Upper lobe of right lung (tissue), 1 donor: ENCODE measurements around the gene ANKRD27. TPM values are rescaled to one million over a fixed set of nuclear protein-coding genes. Genes with fewer than 3 reads are reported as not detected.
"Not testable (repeated sequence)": the region's sequence is repeated elsewhere in the genome, so short reads cannot be mapped to it uniquely, and the experiment has no call there.

Experiments used
- ATAC-seq: fragments of 200-7000 bp; cut with Tn5 transposase; one replicate; pipeline ENCODE4 v1.9.1; 2020; ENCODE audit warnings: mild to moderate bottlenecking, moderate library complexity
- DNase-seq: peaks from one replicate; pipeline ENCODE4 v3.0.0-alpha.2; 2020
- H3K27ac ChIP-seq: fragments of 200-600 bp; one replicate; pipeline ENCODE4 v1.8.0; 2022
- H3K27me3 ChIP-seq: fragments of 200-600 bp; one replicate; pipeline ENCODE4 v1.8.0; 2022; ENCODE audit warnings: mild to moderate bottlenecking
- H3K36me3 ChIP-seq: fragments of 200-600 bp; one replicate; pipeline ENCODE4 v1.8.0; 2022
- H3K4me1 ChIP-seq: fragments of 200-600 bp; one replicate; pipeline ENCODE4 v1.8.0; 2022
- H3K4me3 ChIP-seq: fragments of 200-600 bp; one replicate; pipeline ENCODE4 v1.8.0; 2022; ENCODE audit warnings: mild to moderate bottlenecking
- H3K9me3 ChIP-seq: fragments of 200-600 bp; one replicate; pipeline ENCODE4 v1.8.0; 2022
- intact Hi-C: fragments of 100-400 bp; cut with DNase I; formaldehyde crosslinking; loops from one replicate; pipeline ENCODE4 v1.11.0; 2022
- total RNA-seq: library from RNA; stranded (reverse); fragmentation: NEBNext Ultra II Directional; extraction: Animal tissue kit (Norgen Biotek cat#: 25700); gene quantifications from one replicate; pipeline ENCODE4 v1.2.1, GENCODE V29; 2021
- TF ChIP-seq, protein P1 (sequence below): fragments of 200-600 bp; IDR thresholded peaks from one replicate; pipeline ENCODE4 v1.8.0; 2022; ENCODE audit warnings: antibody characterized with exemption
- donor health status: DM: no; HTN: yes; CAD: no; lungs with severe emphysema.

Gene ANKRD27
- total RNA-seq, 1 donor from 2014 or later, result 35.6 TPM

DNA sequence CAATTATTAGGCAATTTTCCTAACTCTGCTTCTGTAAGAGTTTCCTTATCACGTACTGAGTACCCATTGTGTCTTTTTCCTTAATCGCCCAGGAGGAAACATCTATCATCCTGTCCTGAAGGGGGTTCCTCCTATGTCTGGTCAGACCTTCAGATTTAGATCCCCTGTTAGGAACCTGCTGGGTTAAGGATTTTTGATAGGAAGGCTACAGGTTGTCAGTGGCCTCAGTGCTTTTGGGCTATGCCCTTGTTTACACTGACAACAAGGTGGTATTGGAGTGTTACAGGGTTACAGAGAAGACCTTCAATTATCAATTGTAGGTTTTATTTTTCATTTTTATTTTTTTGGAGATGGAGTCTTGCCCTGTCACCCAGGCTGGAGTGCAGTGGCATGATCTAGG, 19.9 kb upstream of the ANKRD27 start:
- H3K9me3 ChIP-seq, H3K27me3 ChIP-seq, ATAC-seq, intact Hi-C loops, H3K36me3 ChIP-seq, DNase-seq, H3K27ac ChIP-seq: not testable (repeated sequence)
- peak overlapping the region; percentile 78 for H3K4me3 ChIP-seq
- peaks cover 54% of the 10 kb centered on the region for H3K4me1 ChIP-seq

DNA sequence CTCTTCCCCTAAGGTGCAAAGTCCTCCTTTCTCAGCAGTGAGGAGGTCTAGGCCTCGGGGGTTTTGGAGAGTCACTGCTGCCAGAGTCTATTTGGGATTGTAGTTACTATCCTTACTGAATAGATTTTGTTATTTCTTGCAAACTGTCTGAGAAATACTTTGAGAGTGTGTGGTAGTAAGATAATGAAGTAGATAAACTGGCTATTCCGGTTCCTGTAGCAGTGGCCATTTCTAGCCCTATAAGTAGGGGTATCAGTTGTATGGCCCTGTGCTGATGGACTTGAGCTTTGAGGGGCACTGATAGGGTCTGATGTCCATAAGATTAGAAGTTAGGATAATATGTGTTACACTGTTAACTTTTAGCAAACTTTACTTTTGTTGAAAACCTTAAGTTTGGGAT, 19.3 kb upstream of the ANKRD27 start:
- H3K4me3 ChIP-seq, result peak overlapping the region; percentile 78
- H3K9me3 ChIP-seq, ATAC-seq, H3K27me3 ChIP-seq, DNase-seq, intact Hi-C loops, H3K27ac ChIP-seq, H3K36me3 ChIP-seq: not testable (repeated sequence)
- H3K4me1 ChIP-seq, result peaks cover 54% of the 10 kb centered on the region

DNA sequence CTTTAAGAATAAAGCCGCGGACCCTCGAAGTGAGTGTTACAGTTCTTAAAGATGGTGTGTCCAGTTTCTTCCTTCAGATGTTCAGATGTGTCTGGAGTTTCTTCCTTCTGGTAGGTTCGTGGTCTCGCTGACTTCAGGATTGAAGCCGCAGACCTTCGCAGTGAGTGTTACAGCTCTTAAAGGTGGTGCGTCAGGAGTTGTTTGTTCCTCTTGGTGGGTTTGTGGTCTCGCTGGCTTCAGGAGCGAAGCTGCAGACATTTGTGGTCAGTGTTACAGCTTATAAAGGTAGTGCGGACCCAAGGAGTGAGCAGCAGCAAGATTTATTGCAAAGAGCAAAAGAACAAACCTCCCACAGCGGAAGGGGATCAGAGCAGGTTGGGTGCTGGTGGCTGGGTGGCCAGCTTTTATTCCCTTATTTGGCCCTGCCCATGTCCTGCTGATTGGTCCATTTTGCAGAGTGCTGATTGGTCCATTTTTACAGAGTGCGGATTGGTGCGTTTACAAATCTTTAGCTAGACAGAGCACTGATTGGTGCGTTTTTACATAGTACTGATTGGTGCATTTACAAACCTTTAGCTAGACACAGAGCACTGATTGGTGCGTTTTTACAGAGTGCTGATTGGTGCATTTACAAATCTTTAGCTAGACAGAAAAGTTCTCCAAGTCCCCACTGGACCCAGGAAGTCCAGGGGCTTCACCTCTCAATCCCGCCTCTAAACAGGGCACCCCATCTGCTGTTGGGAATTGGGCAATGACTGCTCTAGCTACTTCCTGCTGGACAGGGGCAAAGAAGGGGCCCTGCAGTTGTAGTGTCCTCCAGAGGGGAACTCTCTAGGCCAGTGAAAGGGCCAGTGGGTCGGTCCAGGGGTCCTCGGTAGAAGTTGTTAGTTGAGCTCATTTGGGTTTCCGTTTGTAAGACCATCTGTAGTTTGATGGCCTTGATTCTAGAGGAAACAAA, 18.4 kb upstream of the ANKRD27 start:
- peaks cover 54% of the 10 kb centered on the region for H3K4me1 ChIP-seq
- peak overlapping the region; percentile 78 for H3K4me3 ChIP-seq
- ATAC-seq, intact Hi-C loops, H3K36me3 ChIP-seq, H3K27me3 ChIP-seq, H3K27ac ChIP-seq, DNase-seq, H3K9me3 ChIP-seq: not testable (repeated sequence)

DNA sequence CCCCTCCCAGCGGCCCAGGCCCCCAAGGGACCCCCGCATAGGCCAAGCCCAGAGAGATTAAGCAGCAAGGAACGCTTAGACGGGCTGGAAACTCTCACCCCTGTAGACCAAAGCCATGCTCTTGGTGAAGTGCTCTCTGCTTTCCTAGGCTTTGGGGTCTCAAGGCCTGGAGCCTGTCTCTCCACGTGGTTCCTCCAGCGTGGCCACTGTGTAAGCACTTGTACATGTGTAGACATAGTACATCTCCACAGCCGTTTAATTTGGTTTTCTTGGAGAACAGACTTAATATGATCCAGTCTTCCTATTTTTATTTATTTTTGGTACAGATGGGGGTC, 17.7 kb upstream of the ANKRD27 start:
- peak overlapping the region; percentile 88 for H3K27ac ChIP-seq
- H3K4me1 ChIP-seq, result peaks cover 54% of the 10 kb centered on the region
- peak; percentile 1 for ATAC-seq

DNA sequence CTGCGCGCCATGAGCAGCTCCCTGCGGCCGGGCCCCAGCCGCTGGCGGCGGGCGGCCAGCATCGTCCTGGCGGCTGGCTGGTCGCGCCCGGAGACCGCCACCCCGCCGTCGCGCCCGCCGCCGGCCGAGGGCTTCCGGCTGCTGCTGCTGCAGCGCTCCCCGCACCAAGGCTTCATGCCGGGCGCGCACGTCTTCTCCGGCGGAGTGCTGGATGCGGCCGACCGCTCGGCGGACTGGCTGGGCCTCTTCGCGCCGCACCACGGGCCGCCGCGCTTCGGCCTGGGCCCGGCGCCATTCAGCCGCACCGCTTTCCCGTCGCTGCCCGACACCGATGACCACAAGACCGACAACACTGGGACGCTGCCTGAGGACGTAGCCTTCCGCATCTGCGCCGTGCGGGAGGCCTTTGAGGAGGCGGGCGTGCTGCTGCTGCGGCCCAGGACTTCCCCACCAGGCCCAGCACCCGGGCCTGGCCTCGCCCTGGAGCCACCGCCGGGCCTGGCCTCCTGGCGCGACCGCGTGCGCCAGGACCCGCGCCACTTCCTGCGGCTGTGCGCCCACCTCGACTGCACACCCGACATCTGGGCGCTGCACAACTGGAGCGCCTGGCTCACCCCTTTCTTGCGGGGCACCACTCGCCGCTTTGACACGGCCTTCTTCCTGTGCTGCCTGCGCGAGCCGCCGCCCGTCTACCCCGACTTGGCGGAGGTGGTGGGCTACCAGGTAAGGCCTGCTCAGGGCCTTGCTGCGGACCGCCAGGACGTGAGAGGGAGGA, 17.2 kb upstream of the ANKRD27 start:
- Histone ChIP-seq H3K27ac (peak overlapping the region; percentile 88), H3K36me3 (no peaks in the 10 kb centered on the region), H3K4me3 (peak overlapping the region; percentile 78), H3K4me1 (peaks cover 54% of the 10 kb centered on the region), H3K9me3 (no peaks in the 10 kb centered on the region), H3K27me3 (no peaks in the 10 kb centered on the region)
- intact Hi-C loops, result no loop called here
- DNase-seq (peak; percentile 89), ATAC-seq (peak; percentile 90)
- TF ChIP-seq, protein P1, sequence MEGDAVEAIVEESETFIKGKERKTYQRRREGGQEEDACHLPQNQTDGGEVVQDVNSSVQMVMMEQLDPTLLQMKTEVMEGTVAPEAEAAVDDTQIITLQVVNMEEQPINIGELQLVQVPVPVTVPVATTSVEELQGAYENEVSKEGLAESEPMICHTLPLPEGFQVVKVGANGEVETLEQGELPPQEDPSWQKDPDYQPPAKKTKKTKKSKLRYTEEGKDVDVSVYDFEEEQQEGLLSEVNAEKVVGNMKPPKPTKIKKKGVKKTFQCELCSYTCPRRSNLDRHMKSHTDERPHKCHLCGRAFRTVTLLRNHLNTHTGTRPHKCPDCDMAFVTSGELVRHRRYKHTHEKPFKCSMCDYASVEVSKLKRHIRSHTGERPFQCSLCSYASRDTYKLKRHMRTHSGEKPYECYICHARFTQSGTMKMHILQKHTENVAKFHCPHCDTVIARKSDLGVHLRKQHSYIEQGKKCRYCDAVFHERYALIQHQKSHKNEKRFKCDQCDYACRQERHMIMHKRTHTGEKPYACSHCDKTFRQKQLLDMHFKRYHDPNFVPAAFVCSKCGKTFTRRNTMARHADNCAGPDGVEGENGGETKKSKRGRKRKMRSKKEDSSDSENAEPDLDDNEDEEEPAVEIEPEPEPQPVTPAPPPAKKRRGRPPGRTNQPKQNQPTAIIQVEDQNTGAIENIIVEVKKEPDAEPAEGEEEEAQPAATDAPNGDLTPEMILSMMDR, result no peak

More for the DNA sequence above, 17.7 kb upstream of the ANKRD27 start:
- intact Hi-C loops, result no loop called here
- H3K4me3 ChIP-seq, result peak overlapping the region; percentile 78
- no peaks in the 10 kb centered on the region for H3K27me3 ChIP-seq
- no peaks in the 10 kb centered on the region for H3K9me3 ChIP-seq
- TF ChIP-seq, protein P1, result no peak
- H3K36me3 ChIP-seq, result no peaks in the 10 kb centered on the region
- no peak for DNase-seq

DNA sequence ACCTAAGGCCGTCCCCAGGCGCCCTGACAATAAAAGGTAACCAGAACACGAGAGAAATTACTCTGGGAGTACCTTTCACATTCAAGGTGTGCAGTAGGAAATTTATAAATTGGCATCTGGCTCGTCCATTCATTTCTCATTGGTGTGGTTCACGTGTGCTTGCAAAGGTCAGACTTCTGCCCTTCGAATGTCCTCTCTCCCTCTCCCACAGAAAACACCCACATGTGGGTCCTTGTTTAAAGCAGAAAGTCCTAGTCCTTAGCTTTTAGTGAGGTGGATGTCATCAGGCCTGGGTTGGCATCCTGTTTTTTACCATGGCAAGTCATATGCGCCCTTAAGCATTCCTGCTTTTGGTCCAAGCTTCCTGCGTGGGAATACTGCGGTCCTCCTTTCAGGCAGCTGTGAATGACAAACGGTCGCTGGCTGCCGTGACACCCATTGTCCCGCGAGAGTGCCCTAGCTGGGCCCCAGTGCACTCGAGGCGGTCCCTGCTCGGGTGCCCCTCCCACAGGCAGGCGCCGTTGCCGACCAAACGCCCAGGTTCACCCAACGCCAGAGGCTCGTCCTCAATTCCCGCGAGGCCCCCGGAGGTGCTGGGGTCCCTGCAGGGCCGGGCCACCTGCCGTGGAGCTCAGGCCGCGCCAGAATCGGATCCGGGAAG, 16.4 kb upstream of the ANKRD27 start, which contains the start of gene NUDT19:
TSS of gene NUDT19 (plus strand) at position 531 of the 661 bp plus-strand sequence. CDS start 140 bp downstream, outside the sequence.
- ATAC-seq, result peak; percentile 97
- H3K27ac ChIP-seq, result peak within 1 kb of the TSS; percentile 88
- TF ChIP-seq, protein P1, result no peak

More for the DNA sequence above, 16.4 kb upstream of the ANKRD27 start, which contains the start of gene NUDT19:
- H3K9me3 ChIP-seq, result no peaks in the 10 kb centered on the region
- no peaks in the 10 kb centered on the region for H3K27me3 ChIP-seq
- intact Hi-C loops, result no loop called here
- H3K4me1 ChIP-seq, result peaks cover 49% of the 10 kb centered on the region
- H3K36me3 ChIP-seq, result no peaks in the 10 kb centered on the region
- peak; percentile 96 for DNase-seq
- peak within 1 kb of the TSS; percentile 78 for H3K4me3 ChIP-seq
